ENCODE data around the gene OCRL.

DNA sequence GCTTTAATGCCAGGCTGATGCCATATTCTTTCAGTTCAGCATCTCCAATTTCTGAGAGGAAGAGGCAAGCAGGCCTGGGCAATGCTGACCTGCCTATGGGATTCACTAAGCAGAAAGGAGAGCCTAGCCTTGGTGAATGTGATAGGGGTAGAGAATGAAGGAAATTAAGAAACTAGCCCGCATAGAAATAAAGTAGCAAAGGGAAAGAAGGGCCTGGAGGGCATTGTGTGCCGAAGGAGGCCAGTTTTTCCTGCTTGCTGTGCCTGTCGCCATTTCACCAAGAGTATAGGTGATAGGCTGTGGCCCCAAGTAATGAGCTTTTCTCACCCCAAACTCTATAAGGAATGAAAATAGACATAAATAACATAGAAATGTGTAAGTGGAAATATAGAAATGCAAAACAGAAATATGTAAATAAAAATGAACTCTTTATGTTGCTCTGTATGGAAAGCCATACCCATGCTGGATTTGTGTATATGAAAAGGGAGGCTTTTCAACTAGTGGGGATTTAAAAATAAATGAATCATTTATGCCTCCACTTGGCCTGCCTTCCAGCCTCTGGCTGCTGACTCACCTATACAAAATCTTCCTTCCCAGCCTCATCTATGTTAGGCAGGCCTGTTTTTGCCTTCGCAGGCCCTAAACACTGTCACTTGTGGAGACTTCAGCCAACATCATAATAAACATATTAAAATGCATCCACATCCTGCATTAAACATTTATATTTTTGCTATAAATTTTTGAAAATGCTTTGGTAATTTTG, 5.1 kb upstream of the OCRL start:
- TF ChIP-seq, protein P1, sequence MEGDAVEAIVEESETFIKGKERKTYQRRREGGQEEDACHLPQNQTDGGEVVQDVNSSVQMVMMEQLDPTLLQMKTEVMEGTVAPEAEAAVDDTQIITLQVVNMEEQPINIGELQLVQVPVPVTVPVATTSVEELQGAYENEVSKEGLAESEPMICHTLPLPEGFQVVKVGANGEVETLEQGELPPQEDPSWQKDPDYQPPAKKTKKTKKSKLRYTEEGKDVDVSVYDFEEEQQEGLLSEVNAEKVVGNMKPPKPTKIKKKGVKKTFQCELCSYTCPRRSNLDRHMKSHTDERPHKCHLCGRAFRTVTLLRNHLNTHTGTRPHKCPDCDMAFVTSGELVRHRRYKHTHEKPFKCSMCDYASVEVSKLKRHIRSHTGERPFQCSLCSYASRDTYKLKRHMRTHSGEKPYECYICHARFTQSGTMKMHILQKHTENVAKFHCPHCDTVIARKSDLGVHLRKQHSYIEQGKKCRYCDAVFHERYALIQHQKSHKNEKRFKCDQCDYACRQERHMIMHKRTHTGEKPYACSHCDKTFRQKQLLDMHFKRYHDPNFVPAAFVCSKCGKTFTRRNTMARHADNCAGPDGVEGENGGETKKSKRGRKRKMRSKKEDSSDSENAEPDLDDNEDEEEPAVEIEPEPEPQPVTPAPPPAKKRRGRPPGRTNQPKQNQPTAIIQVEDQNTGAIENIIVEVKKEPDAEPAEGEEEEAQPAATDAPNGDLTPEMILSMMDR (conservative IDR thresholded peaks at IDR 0.05; ENCODE audit: low read depth, low read length) = no peak
- TF ChIP-seq EZH2 (IDR thresholded peaks at IDR 0.05; ENCODE audit: borderline replicate concordance, low read depth, low read length, poor library complexity, severe bottlenecking) = no peak
